OCI-M2 (cell line): Measurements from ENCODE around the gene NR1D2.

ENCODE experiments used
- DNase-seq: peaks from one replicate; lab custom pipeline; 2025; ENCODE audit not compliant: unreplicated experiment; lab: John Stamatoyannopoulos, UW

NR1D2 gene

DNA sequence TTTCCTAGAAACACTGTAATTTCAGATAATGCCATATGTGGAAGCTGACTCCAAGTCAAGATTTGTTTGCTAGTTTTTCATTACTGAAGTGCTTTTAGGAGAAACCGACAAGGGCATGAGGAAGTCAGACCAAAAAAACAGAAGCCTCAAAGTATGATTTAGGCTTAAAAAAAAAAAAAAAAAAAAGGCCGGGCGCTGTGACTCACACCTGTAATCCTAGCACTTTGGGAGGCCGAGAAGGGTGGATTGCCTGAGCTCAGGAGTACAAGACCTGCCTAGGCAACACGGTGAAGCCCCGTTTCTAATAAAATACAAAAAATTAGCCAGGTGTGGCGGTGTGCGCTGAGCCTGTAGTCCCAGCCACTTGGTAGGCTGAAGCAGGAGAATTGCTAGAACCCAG, 16.6 kb upstream of the NR1D2 start:
- DNase-seq, result no peak

- no peak for DNase-seq
These were observed 13.5 kb upstream of the NR1D2 start for GRCh38 chr3:23931597-23931996.

- no peak for DNase-seq
These were observed 12.5 kb upstream of the NR1D2 start for GRCh38 chr3:23932571-23932970.

DNA sequence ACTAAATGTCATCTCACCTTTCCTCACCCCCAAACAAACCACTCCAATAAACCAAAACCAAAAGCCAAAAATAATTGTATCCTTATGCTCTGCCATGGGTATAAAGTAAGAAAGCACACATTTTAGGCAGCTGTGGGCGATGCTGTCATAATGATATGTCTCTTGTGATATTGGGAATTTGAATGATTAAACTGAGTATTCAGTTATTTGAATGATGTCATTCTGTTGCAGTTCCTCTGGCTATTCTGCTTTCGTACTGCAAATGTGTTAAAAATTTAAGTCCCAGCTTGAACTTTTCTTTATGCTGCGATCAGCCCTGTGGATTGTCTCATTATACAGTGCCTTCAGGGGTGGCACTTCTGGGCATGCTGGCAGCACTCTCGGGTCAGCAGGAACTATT, 10.8 kb upstream of the NR1D2 start:
- DNase-seq, result no peak

DNA sequence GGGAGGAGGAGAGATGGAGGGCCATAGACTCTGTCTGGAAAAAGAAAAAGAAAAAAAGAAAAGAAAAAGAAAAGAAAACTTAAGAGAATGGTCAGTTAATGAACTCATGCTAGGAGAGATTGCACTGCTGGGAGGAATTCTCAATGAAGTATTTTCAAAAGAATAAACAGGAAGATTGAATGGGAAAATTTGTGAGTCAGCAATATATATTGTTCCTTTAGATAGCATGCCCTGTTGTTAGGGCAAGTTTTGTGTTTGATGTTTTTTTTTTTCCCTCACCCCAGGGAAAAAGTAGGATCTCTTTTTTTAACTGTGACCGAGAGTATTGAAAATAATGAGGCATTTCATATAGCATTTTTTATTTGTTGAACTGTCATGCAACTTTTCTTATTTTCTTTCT, 7.8 kb upstream of the NR1D2 start:
- no peak for DNase-seq

GRCh38 chr3:23938688-23939087, 6.4 kb upstream of the NR1D2 start:
- DNase-seq, result no peak

GRCh38 chr3:23940775-23941174, 4.3 kb upstream of the NR1D2 start:
- no peak for DNase-seq

GRCh38 chr3:23941440-23941839, 3.6 kb upstream of the NR1D2 start:
- DNase-seq, result no peak

- no peak for DNase-seq
These were observed 2.5 kb upstream of the NR1D2 start for GRCh38 chr3:23942546-23942945.

DNA sequence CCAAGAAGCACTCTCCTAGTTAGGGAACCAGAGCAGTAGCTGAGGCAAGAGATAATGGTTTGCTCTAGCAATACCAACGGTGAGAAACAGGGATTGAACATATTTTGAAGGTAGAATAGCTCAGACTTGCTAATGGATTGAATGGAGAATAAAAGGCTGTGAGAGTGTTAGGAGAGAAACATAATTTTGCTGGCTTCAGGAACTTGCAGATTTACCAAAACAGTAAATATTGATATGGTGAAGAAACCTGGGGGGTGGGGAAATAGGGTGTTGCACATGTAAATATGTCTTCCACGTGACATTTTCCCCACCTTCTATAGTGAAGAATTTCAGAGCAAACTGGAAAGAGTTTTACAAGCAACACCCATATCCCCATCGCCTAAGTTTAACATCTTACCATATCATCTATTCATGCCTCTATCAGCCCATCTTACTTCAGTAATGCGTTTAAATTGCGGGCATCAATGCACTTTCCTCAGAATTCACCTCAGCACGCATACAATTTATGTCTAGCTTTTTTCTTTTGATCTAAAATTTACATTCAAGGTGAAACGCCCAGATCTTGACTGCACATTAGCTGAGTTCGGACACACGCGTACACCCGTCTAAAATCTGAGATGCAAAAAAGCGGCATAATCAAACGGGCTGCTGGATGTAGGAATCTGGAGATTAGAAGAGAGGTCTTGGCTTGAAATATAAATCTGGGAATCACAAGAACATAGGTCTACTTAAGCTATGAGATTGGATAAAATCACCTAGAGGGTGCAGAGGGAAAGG, 891 bp upstream of the NR1D2 start:
- no peak for DNase-seq

DNA sequence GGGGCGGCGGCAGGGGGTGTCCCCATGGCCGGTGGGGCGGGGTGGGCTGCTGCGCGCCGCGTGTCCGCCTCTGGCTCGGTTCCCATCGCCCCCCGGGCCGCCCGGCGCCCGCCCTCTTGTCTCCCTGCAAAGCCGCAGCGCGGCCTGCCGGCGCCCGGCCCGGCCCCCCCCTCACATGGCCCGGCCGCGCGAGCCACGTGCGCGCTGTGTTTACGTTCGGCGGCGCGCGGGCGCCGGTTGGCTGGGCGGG, 502 bp downstream of the NR1D2 start:
- no peak for DNase-seq

GRCh38 chr3:23945913-23946687, 1.0 kb downstream of the NR1D2 start:
- no peak for DNase-seq

- no peak for DNase-seq
These were observed 3.7 kb downstream of the NR1D2 start for GRCh38 chr3:23948761-23949160.

GRCh38 chr3:23949784-23950183, 4.7 kb downstream of the NR1D2 start:
- DNase-seq, result no peak

DNA sequence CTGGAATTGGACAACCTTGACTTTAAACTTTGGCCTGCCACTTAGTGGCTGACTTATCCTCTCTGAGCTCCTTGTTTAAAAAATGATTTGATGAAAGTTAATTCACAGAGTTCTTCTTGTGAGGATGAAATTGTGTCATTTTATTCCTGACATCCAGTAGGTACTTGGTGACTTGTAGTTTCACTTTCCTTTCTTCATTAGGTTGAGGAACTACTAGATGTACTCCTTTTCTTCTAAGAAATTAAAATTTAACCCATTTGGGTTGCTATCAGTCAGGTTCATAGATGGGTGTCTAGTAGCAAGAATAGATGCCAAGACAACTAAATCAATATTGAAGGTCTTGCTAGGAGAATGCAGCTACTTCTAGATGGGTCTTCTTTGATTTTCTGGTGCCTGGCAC, 5.2 kb downstream of the NR1D2 start:
- DNase-seq, result no peak

DNA sequence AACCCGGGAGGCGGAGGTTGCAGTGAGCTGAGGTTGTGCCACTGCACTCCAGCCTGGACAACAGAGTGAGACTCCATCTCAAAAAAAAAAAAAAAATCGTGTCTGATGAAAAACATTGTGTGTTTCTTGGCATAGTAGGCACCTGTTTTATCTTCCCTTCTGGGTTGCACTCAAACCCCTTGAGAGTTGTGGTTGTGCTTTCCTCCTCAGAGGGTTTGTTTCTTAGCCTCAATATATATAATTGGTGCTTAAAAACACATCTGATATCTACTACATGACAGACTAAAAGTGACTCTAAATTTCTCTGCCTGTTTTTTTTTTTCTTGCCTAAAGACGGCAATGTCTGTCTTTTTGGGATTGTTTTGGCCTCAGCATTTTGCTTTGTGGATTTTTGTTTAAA, 7.6 kb downstream of the NR1D2 start:
- DNase-seq, result no peak

GRCh38 chr3:23953523-23953922, 8.4 kb downstream of the NR1D2 start:
- DNase-seq, result no peak

DNA sequence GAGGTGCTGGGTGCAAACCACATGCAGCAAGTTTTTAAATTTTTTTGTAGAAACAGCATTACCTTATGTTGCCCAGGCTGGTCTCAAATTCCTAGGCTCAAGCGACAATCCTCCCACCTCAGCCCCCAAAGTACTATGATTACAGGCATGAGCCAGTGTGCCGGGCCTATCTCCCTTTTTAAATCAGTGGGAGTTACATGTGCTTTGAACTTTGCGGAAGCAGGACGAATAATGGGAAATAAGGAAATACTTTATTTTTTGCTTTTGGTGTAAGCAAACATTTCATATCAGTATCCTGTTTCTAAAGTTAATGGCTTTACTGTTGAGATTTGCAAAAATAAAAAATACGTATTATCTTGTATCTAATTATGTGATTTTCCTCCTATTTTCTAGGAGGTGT, 9.1 kb downstream of the NR1D2 start:
- no peak for DNase-seq

GRCh38 chr3:23956701-23957100, 11.6 kb downstream of the NR1D2 start:
- DNase-seq, result no peak

GRCh38 chr3:23959135-23959900, 14.2 kb downstream of the NR1D2 start:
- no peak for DNase-seq

DNA sequence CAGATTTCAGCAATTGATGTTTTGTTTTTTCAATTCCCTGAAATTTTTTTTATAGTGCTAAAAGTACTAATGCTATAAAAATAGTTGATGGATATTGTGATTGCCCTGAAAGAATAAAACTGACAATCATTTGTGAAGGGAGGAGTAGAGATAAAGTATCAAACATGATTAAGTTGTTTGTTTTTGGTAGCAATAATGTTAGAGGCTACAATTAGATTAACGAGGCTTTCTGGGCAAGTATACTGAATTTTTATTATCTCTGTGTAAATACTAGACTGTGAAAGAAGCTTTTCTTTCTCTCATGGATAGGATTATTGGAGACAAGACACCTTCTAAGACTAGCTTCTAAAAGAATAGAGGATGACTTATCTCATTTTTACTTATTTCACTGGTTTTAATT, 15.6 kb downstream of the NR1D2 start:
- DNase-seq, result no peak

GRCh38 chr3:23961066-23961465, 16.0 kb downstream of the NR1D2 start:
- DNase-seq, result no peak
